C4-2B (cell line): ENCODE data around the gene NFATC2.

Source experiments
- ZFX ChIP-seq: fragments of 450-650 bp; IDR thresholded peaks from 2 replicates; pipeline ENCODE4 v1.6.1; 2017
- TF ChIP-seq, protein P1 (sequence below): fragments of 450-650 bp; conservative IDR thresholded peaks from 2 replicates; pipeline ENCODE4 v1.5.1; 2017; ENCODE audit warnings: mild to moderate bottlenecking

DNA sequence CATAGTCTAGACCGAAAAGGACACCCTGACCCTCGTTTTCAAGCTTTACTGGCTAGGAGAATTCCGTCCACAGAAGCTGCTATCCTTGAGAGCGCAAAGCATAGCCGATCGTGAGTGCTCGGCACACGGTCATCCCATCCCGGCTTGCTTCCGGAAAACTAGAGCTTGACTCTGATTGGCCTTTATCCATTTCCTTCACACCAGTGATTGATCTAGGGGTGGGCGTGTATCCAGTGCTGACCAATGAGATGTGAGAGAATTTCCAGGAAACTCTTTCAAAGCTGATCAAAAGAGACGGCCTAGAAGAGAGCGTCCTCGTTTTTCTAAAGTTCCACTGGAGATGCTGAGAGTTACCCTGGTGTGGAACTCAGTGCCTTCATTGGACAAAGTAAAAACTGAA, 41.0 kb upstream of the NFATC2 start:
- no peak for TF ChIP-seq ZFX
- TF ChIP-seq, protein P1, sequence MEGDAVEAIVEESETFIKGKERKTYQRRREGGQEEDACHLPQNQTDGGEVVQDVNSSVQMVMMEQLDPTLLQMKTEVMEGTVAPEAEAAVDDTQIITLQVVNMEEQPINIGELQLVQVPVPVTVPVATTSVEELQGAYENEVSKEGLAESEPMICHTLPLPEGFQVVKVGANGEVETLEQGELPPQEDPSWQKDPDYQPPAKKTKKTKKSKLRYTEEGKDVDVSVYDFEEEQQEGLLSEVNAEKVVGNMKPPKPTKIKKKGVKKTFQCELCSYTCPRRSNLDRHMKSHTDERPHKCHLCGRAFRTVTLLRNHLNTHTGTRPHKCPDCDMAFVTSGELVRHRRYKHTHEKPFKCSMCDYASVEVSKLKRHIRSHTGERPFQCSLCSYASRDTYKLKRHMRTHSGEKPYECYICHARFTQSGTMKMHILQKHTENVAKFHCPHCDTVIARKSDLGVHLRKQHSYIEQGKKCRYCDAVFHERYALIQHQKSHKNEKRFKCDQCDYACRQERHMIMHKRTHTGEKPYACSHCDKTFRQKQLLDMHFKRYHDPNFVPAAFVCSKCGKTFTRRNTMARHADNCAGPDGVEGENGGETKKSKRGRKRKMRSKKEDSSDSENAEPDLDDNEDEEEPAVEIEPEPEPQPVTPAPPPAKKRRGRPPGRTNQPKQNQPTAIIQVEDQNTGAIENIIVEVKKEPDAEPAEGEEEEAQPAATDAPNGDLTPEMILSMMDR: no peak
